Activated CD8-positive, alpha-beta memory T cell treated with anti-CD3 and anti-CD28 coated beads, Interleukin-2, amount 50 U/mL, for 4 hours (primary cell): ENCODE data around the gene TMEM19.
"Not testable (repeated sequence)": the region's sequence is repeated elsewhere in the genome, so short reads cannot be mapped to it uniquely, and the experiment has no call there.

ENCODE experiments used
- DNase-seq: peaks from one replicate; pipeline ENCODE4 v3.0.0-alpha.2; 2020

Gene TMEM19

DNA sequence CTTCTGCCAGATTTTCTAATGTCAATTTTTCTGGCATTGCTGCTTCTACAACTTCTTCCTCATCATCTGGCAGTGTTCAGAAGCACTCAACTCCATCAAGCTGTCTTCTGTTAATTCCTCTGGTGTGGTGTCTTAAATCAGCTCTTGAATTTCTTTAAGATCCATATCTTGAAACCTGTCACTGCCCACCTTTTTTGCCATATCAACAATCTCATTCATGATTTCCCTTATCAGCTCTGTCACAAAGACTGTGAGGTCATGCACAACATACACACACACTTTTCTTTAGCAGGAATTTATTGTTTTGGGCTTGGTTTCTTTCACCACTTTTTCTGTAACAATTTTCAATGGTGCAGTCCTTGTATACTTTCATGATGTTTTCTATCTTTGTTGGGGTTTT is 14.6 kb upstream of the TMEM19 start:
- DNase-seq = no peak

DNA sequence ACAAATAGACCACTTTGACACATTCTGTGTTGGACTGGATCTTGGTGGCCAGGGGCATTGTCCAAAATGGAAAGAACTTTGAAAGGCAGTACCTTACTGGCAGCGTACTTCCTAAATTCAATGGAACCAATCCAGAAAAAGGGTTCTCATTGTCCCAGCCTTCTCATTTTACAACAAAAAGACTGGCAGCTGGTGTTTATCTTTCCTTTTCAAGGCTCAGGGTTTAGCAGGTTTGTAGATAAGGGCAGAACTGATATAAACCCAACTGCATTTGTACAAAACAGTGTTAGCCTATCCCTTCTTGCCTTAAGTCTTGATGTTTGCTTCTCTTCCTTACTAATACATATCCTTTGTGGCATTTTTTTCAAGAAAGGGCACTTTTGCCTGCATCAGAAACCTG is 14.1 kb upstream of the TMEM19 start:
- DNase-seq = no peak

- no peak for DNase-seq
Measured at GRCh38 chr12:71682466-71682865, 3.4 kb upstream of the TMEM19 start.

GRCh38 chr12:71683633-71684032 is 2.2 kb upstream of the TMEM19 start:
- no peak for DNase-seq

- DNase-seq = no peak
Measured at GRCh38 chr12:71684081-71684480, 1.8 kb upstream of the TMEM19 start.

DNA sequence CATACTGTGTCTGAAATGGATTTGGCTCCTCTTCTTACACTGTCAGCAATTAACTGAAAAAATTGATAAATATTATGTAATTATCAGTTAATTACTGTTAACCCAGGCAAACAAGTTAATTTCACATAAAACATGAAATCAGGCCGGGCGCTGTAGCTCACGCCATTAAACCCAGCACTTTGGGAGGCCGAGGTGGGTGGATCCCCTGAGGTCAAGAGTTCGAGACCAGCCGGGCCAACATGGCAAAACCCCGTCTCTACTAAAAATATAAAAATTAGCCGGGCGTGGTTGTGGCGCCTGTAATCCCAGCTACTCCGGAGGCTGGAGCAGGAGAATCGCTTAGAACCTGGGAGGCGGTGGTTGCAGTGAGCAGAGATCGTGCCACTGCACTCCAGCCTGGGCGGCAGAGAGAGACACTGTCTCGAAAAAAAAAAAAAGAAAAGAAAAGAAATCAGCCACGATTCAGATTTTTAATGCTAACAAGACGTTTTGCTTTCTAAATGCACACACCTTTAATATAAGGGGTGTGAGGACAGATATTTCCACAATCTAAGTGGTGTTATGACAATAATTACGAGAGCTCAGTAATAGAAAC is 473 bp upstream of the TMEM19 start:
- DNase-seq = no peak

- no peak for DNase-seq
Measured at GRCh38 chr12:71686658-71687025, 760 bp downstream of the TMEM19 start.

- not testable (repeated sequence) for DNase-seq
Measured at GRCh38 chr12:71687172-71687571, 1.3 kb downstream of the TMEM19 start.

DNA sequence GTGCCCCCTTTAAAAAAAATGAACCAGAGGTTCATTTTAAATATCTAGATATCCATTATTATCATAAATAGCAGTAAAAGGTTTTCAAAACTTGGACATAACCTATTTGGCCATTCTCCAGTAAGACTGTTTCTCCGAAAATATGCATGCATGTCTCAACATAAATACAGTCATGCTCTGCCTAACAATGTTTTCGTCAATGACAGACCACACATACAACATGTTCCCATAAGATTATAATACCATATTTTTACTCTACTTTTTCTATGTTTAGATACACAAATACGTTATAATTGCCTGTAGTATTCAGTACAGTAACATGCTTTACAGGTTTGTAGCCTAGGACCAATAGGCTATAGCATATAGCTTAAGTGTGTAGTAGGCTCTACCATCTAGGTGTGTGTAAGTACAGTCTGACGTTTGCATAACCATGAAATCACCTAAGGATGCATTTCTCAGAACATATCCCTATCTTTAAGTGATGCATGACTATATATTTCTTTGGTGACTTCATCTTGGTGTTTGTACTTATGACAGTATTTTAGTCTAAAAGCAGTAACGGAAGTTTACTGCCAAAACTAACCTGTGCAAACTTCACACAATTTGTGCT is 3.2 kb downstream of the TMEM19 start:
- DNase-seq = no peak

GRCh38 chr12:71691504-71692129 is 5.7 kb downstream of the TMEM19 start:
- DNase-seq = no peak

GRCh38 chr12:71693126-71693525 is 7.2 kb downstream of the TMEM19 start:
- no peak for DNase-seq

GRCh38 chr12:71693651-71694050 is 7.8 kb downstream of the TMEM19 start:
- DNase-seq = not testable (repeated sequence)

DNA sequence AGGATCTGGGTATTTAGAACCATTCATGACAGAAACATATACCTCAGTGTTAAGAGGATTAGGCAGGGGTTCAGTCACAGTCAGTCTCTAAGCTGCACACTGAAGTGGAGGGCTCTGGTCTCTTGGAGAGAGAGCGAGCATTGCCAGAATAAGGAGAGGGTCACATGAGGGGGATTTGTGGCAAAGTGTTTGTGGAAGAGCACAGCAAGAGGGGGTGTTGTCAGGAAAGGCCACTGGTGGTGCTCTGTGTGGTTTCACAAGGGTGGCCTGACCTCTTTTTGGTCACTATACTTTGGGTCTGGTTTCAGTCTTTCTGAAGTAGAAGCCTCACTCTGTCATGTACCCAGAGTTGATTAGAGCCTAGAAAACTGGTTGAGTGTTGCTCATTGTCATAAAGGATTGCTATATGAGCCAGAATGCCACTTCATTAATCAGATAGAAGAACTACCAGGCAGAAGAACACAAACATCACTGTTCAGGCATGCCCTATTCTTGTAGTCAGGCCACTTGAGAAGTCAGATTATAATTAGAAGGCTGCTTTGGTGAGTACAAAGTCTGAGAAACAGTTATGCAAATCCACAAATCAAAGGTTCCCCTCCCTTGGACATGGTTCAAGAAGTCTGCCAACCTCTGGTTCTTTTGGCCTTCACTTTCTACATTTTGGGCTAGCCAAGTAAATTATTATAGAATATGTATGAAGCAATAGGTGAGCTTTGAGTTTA is 8.4 kb downstream of the TMEM19 start:
- DNase-seq = no peak

DNA sequence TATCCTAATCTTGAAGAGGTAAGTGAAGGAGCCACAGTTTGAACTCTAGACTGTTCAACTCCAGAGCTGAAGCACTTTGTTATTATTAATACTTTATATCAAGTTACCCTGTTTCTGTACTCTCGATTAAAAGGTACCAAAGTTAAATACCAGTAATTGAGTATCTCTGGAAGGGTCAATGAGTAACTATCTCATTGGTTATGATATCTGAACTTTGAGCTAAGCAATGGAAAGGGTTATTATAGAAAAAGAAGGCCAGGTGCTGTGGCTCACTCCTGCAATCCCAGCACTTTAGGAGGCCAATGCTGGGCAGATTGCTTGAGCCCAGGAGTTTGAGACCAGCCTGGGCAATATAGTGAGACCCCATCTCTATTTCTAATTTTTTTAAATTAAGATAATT is 9.9 kb downstream of the TMEM19 start:
- no peak for DNase-seq

DNA sequence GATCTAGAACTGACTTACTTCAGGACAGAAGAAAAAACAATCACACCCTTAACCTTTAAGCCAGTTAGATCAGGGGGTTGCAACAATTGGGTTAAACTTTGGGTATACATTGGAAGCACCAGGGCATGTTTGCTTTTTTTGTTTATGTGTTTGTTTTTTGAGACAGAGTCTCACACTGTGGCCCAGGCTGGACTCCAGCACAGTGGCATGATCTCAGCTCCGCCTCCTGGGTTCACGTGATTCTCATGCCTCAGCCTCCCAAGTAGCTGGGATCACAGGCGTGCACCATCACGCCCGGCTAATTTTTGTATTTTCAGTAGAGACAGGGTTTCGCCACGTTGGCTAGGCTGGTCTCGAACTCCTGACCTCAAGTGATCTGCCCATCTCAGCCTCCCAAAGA is 16.3 kb downstream of the TMEM19 start:
- DNase-seq = not testable (repeated sequence)

DNA sequence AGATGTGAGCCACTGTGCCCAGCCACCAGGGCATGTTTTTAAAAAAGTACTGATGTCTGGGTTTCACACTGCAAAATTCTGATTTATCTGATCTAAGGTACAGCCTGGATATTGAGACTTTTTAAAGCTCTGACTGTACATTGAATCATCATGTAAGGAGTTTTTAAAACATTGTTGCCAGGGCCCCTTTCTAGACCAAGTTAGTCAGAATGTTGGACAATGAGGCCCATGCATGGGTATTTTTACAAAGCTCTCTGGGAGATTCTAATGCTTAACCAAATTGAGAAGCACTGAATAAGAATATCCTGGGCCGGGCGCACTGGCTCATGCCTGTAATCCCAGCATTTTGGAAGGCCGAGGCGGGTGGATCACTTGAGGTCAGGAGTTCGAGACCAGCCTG is 16.7 kb downstream of the TMEM19 start:
- no peak for DNase-seq

DNA sequence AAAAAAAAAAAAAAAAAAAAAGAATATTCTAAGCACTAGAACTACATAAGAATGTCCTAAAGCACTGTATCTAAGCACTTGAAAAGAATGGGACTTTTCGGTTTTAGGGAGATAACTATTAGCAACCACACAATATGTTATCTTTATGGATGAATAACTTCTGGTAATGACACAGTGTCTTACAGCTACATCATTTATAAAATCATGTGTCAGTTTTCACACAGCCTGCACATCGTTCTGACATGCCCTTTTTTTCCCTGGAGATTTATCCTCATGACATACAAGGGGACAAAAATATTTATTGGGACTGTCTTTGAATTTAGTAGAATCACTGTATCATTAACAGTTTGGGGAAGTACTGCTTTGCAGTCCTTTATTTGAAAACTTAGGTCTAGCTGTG is 17.3 kb downstream of the TMEM19 start:
- no peak for DNase-seq

- no peak for DNase-seq
Measured at GRCh38 chr12:71704920-71705319, 19.0 kb downstream of the TMEM19 start.

DNA sequence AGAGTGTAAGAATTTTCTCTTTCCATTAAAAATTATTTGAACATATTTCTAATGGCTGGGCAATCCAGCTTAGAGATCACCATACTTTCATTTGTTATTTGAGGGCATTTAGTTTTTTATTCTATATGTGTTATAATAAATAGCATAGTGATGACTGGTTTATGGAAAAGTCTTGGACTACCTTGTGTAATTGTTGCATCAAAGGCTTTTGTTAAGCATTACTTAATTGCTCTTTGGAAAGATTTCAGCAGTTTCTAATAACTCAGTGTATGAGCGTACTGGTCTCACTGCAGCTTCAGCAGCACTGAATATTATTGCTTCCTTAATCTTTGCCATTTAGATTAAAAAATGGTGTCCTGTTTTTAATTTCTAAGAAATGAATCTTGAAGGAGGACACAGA is 22.8 kb downstream of the TMEM19 start:
- no peak for DNase-seq

DNA sequence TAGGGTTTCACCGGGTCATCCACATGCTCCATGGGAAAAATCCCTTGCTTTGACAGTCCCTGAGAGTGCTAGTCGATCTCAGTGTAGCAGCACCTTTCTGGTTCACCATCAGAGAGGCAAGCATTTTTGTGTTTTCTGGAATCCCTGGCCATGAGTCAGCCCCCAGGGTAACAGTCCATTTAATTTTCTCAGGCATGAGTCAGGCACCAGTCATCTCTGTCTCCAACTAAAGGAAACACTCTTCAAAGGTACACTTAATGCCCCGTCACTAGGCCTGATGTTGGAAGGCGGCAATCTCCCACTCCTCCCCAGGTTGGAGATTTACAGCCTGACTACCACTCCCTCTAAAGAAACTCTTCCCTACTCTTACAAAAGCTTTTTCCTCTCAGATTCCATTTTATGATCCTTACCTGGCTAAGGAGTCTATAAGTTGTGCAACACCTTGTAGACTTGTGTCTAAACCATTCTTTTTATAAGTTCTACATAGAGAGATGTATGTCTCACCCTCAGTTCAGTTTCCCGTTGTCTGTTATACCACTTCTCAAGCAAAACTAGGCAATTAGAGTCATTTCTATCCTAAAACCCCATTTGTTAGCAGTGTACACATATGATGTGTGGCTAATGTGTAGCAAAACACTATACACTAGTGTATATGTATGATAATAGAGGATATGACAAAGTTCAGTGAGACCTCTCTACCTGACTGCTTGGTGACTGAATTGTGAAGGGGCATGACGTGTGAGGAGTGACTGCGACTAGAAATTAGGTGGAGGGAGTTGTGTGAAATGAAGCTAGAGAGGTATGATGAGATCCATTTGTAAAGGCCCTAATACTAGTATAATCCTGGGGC is 24.6 kb downstream of the TMEM19 start:
- DNase-seq = no peak

- DNase-seq = no peak
Measured at GRCh38 chr12:71718611-71719010, 32.7 kb downstream of the TMEM19 start.

DNA sequence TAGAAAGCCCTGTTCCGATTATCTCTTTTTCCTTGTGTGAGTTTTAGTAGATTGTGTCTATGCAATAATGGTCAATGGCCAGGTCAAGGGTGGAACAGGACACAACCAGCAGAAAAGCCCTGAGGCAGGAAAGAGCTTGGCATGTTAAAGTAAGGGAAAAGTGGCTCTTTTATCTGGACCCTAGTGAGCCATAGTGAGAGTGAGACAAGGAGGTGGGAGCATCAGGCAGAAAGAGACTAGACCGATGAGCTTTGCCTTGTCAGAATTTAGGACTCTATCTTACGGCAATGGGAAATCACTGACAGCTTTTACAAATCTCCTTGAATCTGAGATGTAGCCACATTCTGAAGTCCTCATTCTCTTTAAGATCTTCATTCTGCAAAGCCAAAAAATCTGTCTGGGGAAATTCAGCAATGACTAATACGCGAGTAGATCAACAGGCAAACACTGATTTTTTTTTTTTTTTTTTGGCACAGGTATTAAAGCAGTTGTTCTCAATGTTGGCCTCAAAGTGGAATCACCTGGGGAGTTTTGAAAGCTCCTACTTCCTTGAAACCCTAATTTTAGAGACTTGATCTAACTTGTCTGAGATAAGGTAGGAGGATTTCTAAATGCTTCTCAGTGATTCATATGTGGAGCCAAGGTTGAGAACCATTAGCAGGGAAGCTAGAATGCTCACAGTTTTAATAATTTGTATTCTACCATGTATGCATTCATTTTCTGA is 33.9 kb downstream of the TMEM19 start:
- no peak for DNase-seq
